HCT116 (cell line): ENCODE data around the gene ARF5. TPM values are rescaled to one million over a fixed set of nuclear protein-coding genes. Genes with fewer than 3 reads are reported as not detected.

Source experiments
- ATAC-seq: fragments of 200-7000 bp; cut with Tn5 transposase; 2 replicates; pipeline ENCODE4 v1.9.1; 2020; ENCODE audit warnings: mild to moderate bottlenecking, moderate library complexity
- BruUV-seq: library from RNA; stranded (reverse); fragments of 400-500 nt; replicated peaks from 2 replicates; lab custom pipeline; 2021; lab: Mats Ljungman, UMichigan
- CTCF ChIA-PET: fragments of 300-600 bp; sonication (Branson Sonifier 250); formaldehyde crosslinking; loops from one replicate; lab custom pipeline; 2021; ENCODE audit warnings: antibody characterized with exemption; lab: Charles Lee
- POLR2A ChIA-PET: fragments of 300-600, 350-600 bp; sonication (Branson Sonifier 250); formaldehyde crosslinking; loops from one replicate; lab custom pipeline; 2021; ENCODE audit warnings: antibody characterized with exemption; lab: Charles Lee
- RAD21 ChIA-PET, 2 experiments: fragments of 300-600 bp; sonication (Branson Sonifier 250); formaldehyde crosslinking; loops; one replicate each; lab custom pipeline; 2023; ENCODE audit warnings: low total read pairs in 2 of 2; ENCODE audit not compliant: uncharacterized antibody in 2 of 2, unreplicated experiment in 2 of 2, low non-redundant PET in 1 of 2; lab: Charles Lee
- DNase-seq: peaks from one replicate; pipeline ENCODE4 v3.0.0-alpha.2; 2010; ENCODE audit warnings: low read depth, low spot score
- H2AFZ ChIP-seq: fragments of 200-600 bp; shearing (Covaris generic), sonication (generic); 2 replicates; pipeline ENCODE4 v1.6.1; 2017; ENCODE audit warnings: low read depth, mixed run types, mixed read lengths, antibody characterized with exemption, low read length; ENCODE audit not compliant: poor library complexity, severe bottlenecking
- H3K27ac ChIP-seq: 2 replicates; pipeline ENCODE4 v1.5.1; 2012; ENCODE audit warnings: low read depth, low read length
- H3K27me3 ChIP-seq: fragments of 200-600 bp; sonication (generic); 2 replicates; pipeline ENCODE4 v1.6.1; 2016; ENCODE audit warnings: mixed run types, low read length, mixed read lengths; ENCODE audit not compliant: insufficient read depth
- H3K36me3 ChIP-seq, 2 experiments: fragments of 200-500 bp in 1 of 2; fragments of 200-600 bp in 1 of 2; sonication (Bioruptor generic) in 1 of 2; sonication (generic) in 1 of 2; 2 replicates each; pipeline versions ENCODE4 v1.5.1 to v1.6.1; 2014 to 2016; ENCODE audit warnings: low read length in 2 of 2, inconsistent platforms in 1 of 2, mixed read lengths in 1 of 2, mixed run types in 1 of 2; ENCODE audit not compliant: insufficient read depth in 2 of 2, control insufficient read depth in 1 of 2
- H3K4me1 ChIP-seq, 2 experiments: fragments of 200-600 bp in 1 of 2; sonication (generic) in 1 of 2; 2 replicates each; pipeline versions ENCODE4 v1.5.1 to v1.6.1; 2012 to 2017; ENCODE audit warnings: low read length in 2 of 2, inconsistent platforms in 1 of 2, mild to moderate bottlenecking in 1 of 2, mixed read lengths in 1 of 2, mixed run types in 1 of 2, moderate library complexity in 1 of 2; ENCODE audit not compliant: insufficient read depth in 2 of 2, control insufficient read depth in 1 of 2
- H3K4me2 ChIP-seq: fragments of 200-600 bp; sonication (generic); 2 replicates; pipeline ENCODE4 v1.6.1; 2017; ENCODE audit warnings: mixed run types, low read length, mixed read lengths
- H3K4me3 ChIP-seq, 2 experiments: fragments of 200-600 bp in 1 of 2; sonication (generic) in 1 of 2; replicated peaks in 1 of 2; 2 replicates each; pipeline ENCODE4 v1.5.1; 2011 to 2016; ENCODE audit warnings: low read length in 2 of 2, control low read depth in 1 of 2, low read depth in 1 of 2, mild to moderate bottlenecking in 1 of 2, mixed read lengths in 1 of 2, mixed run types in 1 of 2
- H3K79me2 ChIP-seq: fragments of 200-600 bp; sonication (generic); 2 replicates; pipeline ENCODE4 v1.6.1; 2017; ENCODE audit warnings: mild to moderate bottlenecking, mixed run types, low read length, moderate library complexity, mixed read lengths; ENCODE audit not compliant: insufficient read depth
- H3K9ac ChIP-seq: fragments of 200-600 bp; sonication (generic); 2 replicates; pipeline ENCODE4 v1.6.1; 2016; ENCODE audit warnings: low read length, mixed read lengths
- H3K9me2 ChIP-seq: fragments of 200-600 bp; sonication (generic), shearing (Covaris generic); 2 replicates; pipeline ENCODE4 v1.6.1; 2017; ENCODE audit warnings: mixed run types, mild to moderate bottlenecking, moderate library complexity; ENCODE audit not compliant: insufficient read depth
- H3K9me3 ChIP-seq, 2 experiments: fragments of 200-500 bp in 1 of 2; fragments of 200-600 bp in 1 of 2; sonication (Bioruptor generic) in 1 of 2; sonication (generic) in 1 of 2; 2 replicates each; pipeline ENCODE4 v1.6.1; 2014 to 2017; ENCODE audit warnings: low read length in 2 of 2, mixed read lengths in 2 of 2, inconsistent platforms in 1 of 2, low read depth in 1 of 2, mild to moderate bottlenecking in 1 of 2, mixed run types in 1 of 2, moderate library complexity in 1 of 2; ENCODE audit not compliant: control insufficient read depth in 1 of 2, insufficient read depth in 1 of 2
- H4K20me1 ChIP-seq: fragments of 200-600 bp; sonication (generic), shearing (Covaris generic); 2 replicates; pipeline ENCODE4 v1.6.1; 2017; ENCODE audit warnings: mixed run types, mild to moderate bottlenecking, moderate library complexity; ENCODE audit not compliant: insufficient read depth
- ELF1 ChIP-seq: IDR thresholded peaks from 2 replicates; pipeline ENCODE4 v1.6.1; 2012; ENCODE audit warnings: low read depth, borderline replicate concordance
- POLR2A ChIP-seq: IDR thresholded peaks from 2 replicates; pipeline ENCODE4 v1.7.0; 2011; ENCODE audit warnings: borderline replicate concordance; ENCODE audit not compliant: insufficient read depth, insufficient read length; ENCODE audit errors: extremely low read depth
- SRF ChIP-seq: IDR thresholded peaks from 2 replicates; pipeline ENCODE4 v1.6.1; 2012; ENCODE audit warnings: low read depth
- YY1 ChIP-seq: IDR thresholded peaks from 2 replicates; pipeline ENCODE4 v1.6.1; 2011; ENCODE audit warnings: low read length, low read depth, moderate library complexity, mild to moderate bottlenecking; ENCODE audit not compliant: insufficient replicate concordance; ENCODE audit errors: extremely low read depth
- ZFX ChIP-seq: fragments of 450-650 bp; IDR thresholded peaks from 2 replicates; pipeline ENCODE4 v1.6.1; 2017
- intact Hi-C: fragments of 100-400 bp; cut with micrococcal nuclease; formaldehyde crosslinking; loops from 2 replicates; pipeline ENCODE4 v1.10.0; 2022
- total RNA-seq: library from RNA; stranded (reverse); gene quantifications from one replicate; pipeline ENCODE4 v1.2.1, GENCODE V29; 2021; ENCODE audit not compliant: unreplicated experiment
- TF ChIP-seq, protein P1 (sequence below): IDR thresholded peaks from 2 replicates; pipeline ENCODE4 v1.6.1; 2011; ENCODE audit warnings: mild to moderate bottlenecking, low read length, moderate library complexity; ENCODE audit not compliant: insufficient replicate concordance; ENCODE audit errors: extremely low read depth
- TF ChIP-seq, protein P2 (sequence below), 3 experiments: fragments of 200-600 bp in 1 of 3; sonication (generic) in 1 of 3; IDR thresholded peaks in 2 of 3; conservative IDR thresholded peaks in 1 of 3; 2 replicates each; pipeline ENCODE4 v1.5.1; 2012 to 2017; ENCODE audit warnings: low read depth in 2 of 3, low read length in 2 of 3, antibody characterized with exemption in 1 of 3, borderline replicate concordance in 1 of 3, control low read depth in 1 of 3, mild to moderate bottlenecking in 1 of 3, mixed read lengths in 1 of 3, mixed run types in 1 of 3, moderate library complexity in 1 of 3; ENCODE audit not compliant: insufficient read depth in 1 of 3

Gene ARF5
- total RNA-seq, 1 experiment from 2014 or later, result 204 TPM

DNA sequence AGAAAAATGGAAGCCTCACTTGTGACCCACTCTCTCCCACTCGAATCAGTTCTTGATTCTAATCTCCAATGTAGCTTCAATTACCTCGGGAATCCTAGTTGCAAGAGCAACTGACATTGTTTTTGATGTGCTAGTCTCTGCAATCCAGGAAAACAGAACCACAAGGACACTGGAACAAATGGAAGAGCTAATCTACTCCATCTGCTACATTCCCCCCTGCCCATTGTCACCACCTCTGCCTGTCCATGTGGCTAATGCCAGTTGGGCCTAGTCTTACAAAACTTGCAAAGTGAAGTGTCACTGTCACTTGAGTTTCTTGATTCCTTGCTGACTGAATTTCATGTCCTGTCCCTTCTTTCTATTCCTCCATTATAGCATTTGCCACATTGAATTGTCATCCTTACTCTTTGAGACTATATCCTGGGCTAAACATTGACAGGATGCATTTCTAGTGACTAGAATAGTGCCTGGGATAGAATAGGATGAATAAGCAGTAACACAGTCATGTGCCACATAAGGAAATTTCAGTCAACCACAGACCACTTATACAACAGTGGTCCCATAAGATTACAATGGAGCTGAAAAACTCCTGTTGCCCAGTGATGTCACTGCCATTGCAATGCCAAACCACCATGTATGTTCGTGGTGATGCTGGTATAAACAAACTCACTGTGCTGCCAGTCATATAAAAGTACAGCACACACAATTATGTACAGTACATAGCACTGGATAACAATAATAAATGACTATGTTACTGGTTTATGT lies 16.3 kb upstream of the ARF5 start:
- Histone ChIP-seq H3K79me2 (no peaks in the 10 kb centered on the region), H3K9me3 (no peaks in the 10 kb centered on the region), H3K4me3 (no peak overlapping the region), H3K36me3 (no peaks in the 10 kb centered on the region), H4K20me1 (no peaks in the 10 kb centered on the region), H3K9me2 (no peaks in the 10 kb centered on the region), H3K4me2 (no peak overlapping the region), H3K4me1 (no peaks in the 10 kb centered on the region), H3K27ac (no peak overlapping the region), H3K27me3 (no peaks in the 10 kb centered on the region), H2AFZ (no peak overlapping the region), H3K9ac (no peak overlapping the region)
- RAD21 ChIA-PET, result no interaction called here
- TF ChIP-seq SRF, result no peak
- TF ChIP-seq, protein P1, sequence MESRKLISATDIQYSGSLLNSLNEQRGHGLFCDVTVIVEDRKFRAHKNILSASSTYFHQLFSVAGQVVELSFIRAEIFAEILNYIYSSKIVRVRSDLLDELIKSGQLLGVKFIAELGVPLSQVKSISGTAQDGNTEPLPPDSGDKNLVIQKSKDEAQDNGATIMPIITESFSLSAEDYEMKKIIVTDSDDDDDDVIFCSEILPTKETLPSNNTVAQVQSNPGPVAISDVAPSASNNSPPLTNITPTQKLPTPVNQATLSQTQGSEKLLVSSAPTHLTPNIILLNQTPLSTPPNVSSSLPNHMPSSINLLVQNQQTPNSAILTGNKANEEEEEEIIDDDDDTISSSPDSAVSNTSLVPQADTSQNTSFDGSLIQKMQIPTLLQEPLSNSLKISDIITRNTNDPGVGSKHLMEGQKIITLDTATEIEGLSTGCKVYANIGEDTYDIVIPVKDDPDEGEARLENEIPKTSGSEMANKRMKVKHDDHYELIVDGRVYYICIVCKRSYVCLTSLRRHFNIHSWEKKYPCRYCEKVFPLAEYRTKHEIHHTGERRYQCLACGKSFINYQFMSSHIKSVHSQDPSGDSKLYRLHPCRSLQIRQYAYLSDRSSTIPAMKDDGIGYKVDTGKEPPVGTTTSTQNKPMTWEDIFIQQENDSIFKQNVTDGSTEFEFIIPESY, result no peak
- TF ChIP-seq YY1, result no peak
- TF ChIP-seq POLR2A, result no peak
- TF ChIP-seq ELF1, result no peak
- POLR2A ChIA-PET, result no interaction called here
- intact Hi-C loops, result no loop called here
- DNase-seq (no peak), ATAC-seq (no peak)
- BruUV-seq, result no TSS peak
- CTCF ChIA-PET, result no interaction called here

DNA sequence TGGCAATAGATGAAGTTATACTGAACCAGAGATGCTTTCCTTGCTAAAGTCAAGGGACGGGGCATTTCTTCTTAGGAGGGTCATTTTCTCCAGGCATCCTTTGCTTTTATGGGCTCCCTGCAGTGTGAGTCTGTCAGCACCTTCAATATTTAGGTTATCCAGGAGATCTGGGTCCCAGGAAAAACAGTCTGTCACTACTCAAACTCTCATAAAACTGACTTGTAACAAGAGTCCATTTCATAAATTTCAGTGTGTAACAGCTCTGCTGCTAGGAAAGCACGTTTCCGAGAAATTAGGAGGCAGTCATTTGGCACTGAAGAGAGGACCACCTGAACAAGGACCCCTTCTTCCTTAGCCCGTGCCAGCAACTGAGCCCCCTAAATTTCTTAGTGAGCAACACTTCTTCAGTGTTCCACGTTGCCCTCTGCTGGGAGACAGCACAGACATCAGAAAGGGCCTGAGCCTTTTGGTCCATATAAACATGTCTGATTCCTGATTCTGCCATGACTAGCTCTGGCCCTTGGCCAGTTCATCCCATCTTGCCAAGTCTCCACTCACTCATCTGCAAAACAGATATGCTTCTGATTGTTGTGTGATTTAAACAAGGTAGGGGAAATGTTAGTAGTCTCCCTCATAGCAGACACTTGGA lies 10.1 kb upstream of the ARF5 start:
- H3K9me3 ChIP-seq, result no peaks in the 10 kb centered on the region
- no peak overlapping the region for H3K9ac ChIP-seq
- intact Hi-C loops, result no loop called here
- no peak overlapping the region for H3K4me3 ChIP-seq
- CTCF ChIA-PET, result interaction anchor here (1.1 kb wide), 1 partner anchor 10 kb away, joined by 3 read pairs; the partner anchor contains the start of gene ARF5
- POLR2A ChIA-PET, result no interaction called here
- H3K4me2 ChIP-seq, result no peak overlapping the region
- H3K36me3 ChIP-seq, result peaks cover 5 to 14% of the 10 kb centered on the region in 2 experiments; a peak in 2 of 4 replicates
- no TSS peak for BruUV-seq
- H3K9me2 ChIP-seq, result no peaks in the 10 kb centered on the region
- no peak overlapping the region for H2AFZ ChIP-seq
- no peaks in the 10 kb centered on the region for H3K27me3 ChIP-seq
- no peaks in the 10 kb centered on the region for H3K4me1 ChIP-seq
- H4K20me1 ChIP-seq, result no peaks in the 10 kb centered on the region; the same call in 1 of the 2 replicates
- H3K27ac ChIP-seq, result no peak overlapping the region
- RAD21 ChIA-PET, result no interaction called here
- H3K79me2 ChIP-seq, result peaks cover 7% of the 10 kb centered on the region
- no peak for DNase-seq
- TF ChIP-seq ZFX (no peak), SRF (no peak), POLR2A (no peak)
- TF ChIP-seq, protein P2, sequence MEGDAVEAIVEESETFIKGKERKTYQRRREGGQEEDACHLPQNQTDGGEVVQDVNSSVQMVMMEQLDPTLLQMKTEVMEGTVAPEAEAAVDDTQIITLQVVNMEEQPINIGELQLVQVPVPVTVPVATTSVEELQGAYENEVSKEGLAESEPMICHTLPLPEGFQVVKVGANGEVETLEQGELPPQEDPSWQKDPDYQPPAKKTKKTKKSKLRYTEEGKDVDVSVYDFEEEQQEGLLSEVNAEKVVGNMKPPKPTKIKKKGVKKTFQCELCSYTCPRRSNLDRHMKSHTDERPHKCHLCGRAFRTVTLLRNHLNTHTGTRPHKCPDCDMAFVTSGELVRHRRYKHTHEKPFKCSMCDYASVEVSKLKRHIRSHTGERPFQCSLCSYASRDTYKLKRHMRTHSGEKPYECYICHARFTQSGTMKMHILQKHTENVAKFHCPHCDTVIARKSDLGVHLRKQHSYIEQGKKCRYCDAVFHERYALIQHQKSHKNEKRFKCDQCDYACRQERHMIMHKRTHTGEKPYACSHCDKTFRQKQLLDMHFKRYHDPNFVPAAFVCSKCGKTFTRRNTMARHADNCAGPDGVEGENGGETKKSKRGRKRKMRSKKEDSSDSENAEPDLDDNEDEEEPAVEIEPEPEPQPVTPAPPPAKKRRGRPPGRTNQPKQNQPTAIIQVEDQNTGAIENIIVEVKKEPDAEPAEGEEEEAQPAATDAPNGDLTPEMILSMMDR (IDR thresholded peaks at IDR 0.05 in 2 of 3, conservative IDR thresholded peaks at IDR 0.05 in 1 of 3; ENCODE audit: borderline replicate concordance in 1 of 3, insufficient read depth in 1 of 3, low read depth in 2 of 3, low read length in 2 of 3), result peak; percentile 13 to 55 (median 54); a peak in 4 of 6 replicates
- ATAC-seq, result peak; percentile 72
